22Rv1 (cell line): ENCODE data around the gene TNFRSF8.
A peak's percentile ranks its signal among the peaks of the same experiment; 100 is the strongest.

Experiments
- H3K27ac ChIP-seq: fragments of 450-650 bp; 2 replicates; pipeline ENCODE4 v1.5.1; 2017
- ZFX ChIP-seq: fragments of 450-650 bp; IDR thresholded peaks from 2 replicates; pipeline ENCODE4 v1.6.1; 2017; ENCODE audit warnings: antibody characterized with exemption, borderline replicate concordance
- TF ChIP-seq, protein P1 (sequence below): fragments of 450-650 bp; IDR thresholded peaks from 2 replicates; pipeline ENCODE4 v1.5.1; 2017; ENCODE audit warnings: mild to moderate bottlenecking

The TNFRSF8 gene

DNA sequence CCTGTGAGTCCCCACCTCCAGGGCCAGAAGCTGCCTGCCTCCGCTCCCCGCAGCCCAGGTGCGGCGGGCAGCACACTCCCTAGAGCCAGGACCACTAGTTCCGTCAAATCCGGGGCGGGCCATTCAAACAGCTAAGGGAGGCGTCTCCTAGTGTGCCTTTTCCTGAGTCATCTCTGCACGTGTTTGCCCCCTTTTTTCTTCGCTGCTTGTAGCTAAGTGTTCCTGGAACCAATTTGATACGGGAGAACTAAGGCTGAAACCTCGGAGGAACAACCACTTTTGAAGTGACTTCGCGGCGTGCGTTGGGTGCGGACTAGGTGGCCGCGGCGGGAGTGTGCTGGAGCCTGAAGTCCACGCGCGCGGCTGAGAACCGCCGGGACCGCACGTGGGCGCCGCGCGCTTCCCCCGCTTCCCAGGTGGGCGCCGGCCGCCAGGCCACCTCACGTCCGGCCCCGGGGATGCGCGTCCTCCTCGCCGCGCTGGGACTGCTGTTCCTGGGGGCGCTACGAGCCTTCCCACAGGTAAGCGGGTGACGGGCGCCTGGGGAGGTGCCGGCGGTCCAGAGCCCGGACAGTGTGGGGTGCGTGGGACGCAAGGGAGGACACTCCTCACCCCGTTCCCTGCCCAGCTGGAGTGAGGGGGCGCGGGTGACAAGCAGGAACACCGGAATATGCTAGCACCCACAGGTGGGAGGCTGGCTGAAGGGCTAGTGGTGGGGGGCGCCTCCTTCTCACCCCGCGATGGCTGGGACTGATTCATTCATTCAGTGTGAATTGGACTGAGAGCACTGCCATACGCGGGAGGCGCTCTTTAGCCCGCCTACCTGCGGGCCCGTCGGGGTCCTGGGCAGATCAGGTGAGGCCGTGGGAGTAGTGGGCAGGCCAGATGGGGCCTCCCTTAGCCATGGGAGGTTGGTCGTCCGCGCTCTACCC is at the start of gene TNFRSF8:
Gene TNFRSF8 (plus strand): TSS at position 163 of the 932 bp plus-strand sequence. CDS start 296 bp downstream, at position 459.
- no peak within 1 kb of the TSS for H3K27ac ChIP-seq
- no peak for TF ChIP-seq ZFX
- TF ChIP-seq, protein P1, sequence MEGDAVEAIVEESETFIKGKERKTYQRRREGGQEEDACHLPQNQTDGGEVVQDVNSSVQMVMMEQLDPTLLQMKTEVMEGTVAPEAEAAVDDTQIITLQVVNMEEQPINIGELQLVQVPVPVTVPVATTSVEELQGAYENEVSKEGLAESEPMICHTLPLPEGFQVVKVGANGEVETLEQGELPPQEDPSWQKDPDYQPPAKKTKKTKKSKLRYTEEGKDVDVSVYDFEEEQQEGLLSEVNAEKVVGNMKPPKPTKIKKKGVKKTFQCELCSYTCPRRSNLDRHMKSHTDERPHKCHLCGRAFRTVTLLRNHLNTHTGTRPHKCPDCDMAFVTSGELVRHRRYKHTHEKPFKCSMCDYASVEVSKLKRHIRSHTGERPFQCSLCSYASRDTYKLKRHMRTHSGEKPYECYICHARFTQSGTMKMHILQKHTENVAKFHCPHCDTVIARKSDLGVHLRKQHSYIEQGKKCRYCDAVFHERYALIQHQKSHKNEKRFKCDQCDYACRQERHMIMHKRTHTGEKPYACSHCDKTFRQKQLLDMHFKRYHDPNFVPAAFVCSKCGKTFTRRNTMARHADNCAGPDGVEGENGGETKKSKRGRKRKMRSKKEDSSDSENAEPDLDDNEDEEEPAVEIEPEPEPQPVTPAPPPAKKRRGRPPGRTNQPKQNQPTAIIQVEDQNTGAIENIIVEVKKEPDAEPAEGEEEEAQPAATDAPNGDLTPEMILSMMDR, result no peak

DNA sequence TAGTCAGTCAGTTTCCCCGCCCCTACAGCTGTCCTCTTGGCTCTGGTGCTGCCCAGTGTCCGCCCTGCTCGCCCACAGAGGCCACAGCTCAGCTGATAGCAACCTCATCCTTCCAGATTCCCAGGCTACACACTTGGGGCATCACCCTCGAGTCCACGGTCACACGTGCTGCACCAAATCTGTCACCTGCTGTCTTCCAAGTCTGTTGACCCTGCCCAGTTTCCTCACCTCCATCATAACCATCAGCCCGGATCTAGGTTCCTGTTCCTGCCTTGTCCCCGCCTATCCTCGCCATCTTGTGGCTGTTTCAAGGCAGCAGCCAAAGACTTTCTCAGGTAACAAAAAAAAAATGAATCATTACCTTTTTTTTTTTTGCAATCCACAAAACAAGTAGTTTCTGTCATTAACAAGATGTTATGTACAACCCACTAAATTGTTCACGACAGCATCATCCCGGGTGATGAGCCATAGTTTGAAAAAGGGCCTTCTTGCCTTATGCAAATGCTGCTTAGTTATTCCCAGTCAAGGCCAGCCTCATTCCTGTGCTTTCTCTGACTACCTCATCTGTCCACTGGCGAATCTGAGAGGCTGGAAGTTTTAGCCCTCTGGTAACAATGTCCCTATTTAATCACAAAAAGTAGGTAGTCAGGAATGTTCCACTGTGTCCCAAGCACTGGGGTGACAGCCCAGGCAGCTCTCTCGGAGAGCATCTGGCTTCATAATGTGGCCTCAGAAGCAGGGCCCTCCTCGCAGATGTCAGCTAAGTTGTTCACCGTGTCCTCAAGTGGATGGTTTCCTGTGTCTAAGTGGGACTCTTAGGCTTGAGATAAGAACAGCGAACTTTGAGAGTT is 48.7 kb upstream of the TNFRSF8 start:
- H3K27ac ChIP-seq, result peak overlapping the region; percentile 43
- no peak for TF ChIP-seq ZFX
- TF ChIP-seq, protein P1, result no peak

DNA sequence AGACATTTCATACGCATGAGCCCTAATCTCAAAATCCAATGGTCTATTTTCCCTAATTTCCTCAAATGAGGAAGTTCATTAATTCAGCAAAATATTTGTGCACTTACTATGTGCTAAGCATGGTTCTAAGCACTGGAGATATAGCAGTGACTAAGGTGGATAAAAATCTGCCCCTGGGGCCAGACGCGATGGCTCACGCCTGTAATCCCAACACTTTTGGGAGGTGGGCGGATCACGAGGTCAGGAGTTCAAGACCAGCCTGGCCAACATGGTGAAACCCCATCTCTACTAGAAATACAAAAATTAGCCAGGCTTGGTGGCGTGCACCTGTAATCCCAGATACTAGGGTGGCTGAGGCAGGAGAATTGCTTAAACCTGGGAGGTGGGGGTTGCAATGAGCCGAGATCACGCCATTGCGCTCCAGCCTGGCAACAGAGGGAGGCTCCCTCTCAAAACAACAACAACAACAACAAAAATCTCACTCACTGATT is 48.1 kb upstream of the TNFRSF8 start:
- TF ChIP-seq, protein P1, result no peak
- no peak for TF ChIP-seq ZFX
- H3K27ac ChIP-seq, result peak overlapping the region; percentile 43

DNA sequence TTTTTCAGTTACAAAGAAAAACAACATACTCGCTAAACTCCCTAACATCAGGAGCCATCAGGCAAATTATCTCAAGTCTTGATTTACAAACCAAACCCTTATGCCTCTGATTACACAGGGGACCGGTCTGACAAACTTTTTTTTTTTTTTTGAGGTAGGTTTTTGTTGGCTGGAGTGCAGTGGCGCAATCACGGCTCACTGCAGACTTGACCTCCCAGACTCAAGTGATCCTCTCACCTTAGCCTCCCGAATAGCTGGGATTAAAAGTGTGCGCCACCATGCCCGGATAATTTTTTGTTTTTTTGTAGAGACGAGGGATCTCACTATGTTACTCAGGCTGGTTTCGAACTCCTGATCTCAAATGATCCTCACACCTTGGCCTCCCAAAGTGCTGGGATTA is 47.6 kb upstream of the TNFRSF8 start:
- H3K27ac ChIP-seq, result no peak overlapping the region
- no peak for TF ChIP-seq ZFX
- TF ChIP-seq, protein P1, result no peak

DNA sequence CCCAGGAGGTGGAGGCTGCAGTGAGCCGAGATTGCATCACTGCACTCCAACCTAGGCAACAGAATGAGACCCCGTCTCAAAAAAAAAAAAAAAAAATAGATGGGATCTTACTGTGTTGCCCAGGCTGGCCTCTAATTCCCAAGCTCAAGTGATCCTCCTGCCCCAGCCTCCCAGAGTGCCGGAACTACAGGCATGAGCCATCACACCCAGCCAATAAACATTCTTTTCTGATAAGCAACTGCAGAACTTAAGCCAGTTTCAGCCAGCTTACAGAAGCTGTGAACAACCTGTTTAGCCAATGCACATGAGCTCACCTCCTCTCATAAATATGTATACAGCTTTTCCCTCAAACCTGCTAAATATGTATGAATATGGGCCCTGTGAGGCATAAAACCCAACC is 46.9 kb upstream of the TNFRSF8 start:
- 0 out of 2 replicates have a peak overlapping the region, but pooled peaks have one; percentile 25 for H3K27ac ChIP-seq
- no peak for TF ChIP-seq ZFX
- TF ChIP-seq, protein P1, result no peak

DNA sequence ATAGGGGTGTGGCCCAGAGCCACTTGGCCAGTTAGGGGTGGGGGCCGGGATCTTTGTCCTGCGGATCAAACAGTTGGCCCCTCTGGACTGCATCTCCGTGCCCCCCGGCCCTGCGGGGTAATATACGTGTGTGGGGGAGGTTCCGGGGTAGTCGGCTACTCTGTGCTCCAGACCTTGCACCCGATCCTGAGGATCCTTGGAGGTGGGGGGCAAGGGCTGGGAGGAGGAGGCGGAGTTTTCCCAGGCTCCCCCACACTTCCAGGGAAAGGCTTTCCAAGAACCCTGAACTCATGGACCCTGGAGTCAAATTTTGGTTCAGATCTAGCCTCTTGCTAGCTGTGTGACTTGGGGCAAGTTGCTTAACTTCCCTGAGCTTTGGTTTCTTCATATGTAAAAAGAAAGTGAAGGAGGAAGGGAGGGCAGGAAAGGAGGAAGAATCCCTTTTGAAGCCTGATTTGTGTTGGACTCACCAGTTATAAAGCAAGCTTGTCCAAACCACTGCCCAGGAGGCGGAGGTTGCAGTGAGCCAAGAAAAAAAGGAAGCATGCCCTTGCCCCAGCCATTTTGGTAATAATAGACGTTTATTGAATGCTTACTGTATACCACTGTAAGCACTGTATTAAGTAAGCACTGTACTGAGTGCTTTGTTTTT is 43.1 kb upstream of the TNFRSF8 start:
- H3K27ac ChIP-seq, result peak overlapping the region; percentile 63
- no peak for TF ChIP-seq ZFX
- TF ChIP-seq, protein P1, result no peak
